Retinal pigment epithelial cell (primary cell): Measurements from ENCODE around the gene TRIM65.
A peak's percentile ranks its signal among the peaks of the same experiment; 100 is the strongest.

Experiments
- DNase-seq: peaks from one replicate; pipeline ENCODE4 v3.0.0-alpha.2; 2010; ENCODE audit warnings: low read depth
- H3K4me3 ChIP-seq: 2 replicates; pipeline ENCODE4 v1.5.1; 2011; ENCODE audit warnings: mild to moderate bottlenecking, low read length, control low read depth, moderate library complexity
- TF ChIP-seq, protein P1 (sequence below): conservative IDR thresholded peaks from 2 replicates; pipeline ENCODE4 v1.5.1; 2011; ENCODE audit warnings: low read depth, low read length, control low read depth, inconsistent platforms

The TRIM65 gene, protein sequence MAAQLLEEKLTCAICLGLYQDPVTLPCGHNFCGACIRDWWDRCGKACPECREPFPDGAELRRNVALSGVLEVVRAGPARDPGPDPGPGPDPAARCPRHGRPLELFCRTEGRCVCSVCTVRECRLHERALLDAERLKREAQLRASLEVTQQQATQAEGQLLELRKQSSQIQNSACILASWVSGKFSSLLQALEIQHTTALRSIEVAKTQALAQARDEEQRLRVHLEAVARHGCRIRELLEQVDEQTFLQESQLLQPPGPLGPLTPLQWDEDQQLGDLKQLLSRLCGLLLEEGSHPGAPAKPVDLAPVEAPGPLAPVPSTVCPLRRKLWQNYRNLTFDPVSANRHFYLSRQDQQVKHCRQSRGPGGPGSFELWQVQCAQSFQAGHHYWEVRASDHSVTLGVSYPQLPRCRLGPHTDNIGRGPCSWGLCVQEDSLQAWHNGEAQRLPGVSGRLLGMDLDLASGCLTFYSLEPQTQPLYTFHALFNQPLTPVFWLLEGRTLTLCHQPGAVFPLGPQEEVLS

DNA sequence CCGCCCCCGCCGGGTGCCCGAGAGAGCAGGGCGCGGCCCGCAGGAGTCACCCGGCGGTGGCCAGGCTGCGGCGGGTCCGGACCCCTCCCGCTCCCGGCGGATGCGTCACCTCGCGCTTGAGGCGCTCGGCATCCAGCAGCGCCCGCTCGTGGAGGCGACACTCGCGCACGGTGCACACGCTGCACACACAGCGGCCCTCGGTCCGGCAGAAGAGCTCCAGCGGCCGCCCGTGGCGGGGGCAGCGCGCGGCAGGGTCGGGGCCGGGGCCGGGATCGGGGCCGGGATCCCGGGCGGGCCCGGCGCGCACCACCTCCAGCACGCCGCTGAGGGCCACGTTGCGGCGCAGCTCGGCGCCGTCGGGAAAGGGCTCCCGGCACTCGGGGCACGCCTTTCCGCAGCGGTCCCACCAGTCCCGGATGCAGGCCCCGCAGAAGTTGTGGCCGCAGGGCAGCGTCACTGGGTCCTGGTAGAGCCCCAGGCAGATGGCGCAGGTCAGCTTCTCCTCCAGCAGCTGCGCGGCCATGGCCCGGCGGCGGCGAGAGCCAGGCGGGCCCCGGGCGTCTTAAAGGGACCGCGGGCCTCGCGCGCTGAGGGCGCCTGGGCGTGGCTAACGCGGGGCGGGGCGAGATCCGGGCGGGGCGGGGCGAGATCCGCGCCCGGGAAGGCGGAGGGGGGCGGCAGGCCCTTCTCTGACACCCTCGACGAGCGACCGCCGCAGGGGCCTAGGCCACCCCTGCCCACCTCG, at the start of gene TRIM65:
TRIM65 (minus strand) TSS at position 537 of the 745 bp plus-strand sequence; CDS start at position 523, 14 bp downstream.
- TF ChIP-seq, protein P1, sequence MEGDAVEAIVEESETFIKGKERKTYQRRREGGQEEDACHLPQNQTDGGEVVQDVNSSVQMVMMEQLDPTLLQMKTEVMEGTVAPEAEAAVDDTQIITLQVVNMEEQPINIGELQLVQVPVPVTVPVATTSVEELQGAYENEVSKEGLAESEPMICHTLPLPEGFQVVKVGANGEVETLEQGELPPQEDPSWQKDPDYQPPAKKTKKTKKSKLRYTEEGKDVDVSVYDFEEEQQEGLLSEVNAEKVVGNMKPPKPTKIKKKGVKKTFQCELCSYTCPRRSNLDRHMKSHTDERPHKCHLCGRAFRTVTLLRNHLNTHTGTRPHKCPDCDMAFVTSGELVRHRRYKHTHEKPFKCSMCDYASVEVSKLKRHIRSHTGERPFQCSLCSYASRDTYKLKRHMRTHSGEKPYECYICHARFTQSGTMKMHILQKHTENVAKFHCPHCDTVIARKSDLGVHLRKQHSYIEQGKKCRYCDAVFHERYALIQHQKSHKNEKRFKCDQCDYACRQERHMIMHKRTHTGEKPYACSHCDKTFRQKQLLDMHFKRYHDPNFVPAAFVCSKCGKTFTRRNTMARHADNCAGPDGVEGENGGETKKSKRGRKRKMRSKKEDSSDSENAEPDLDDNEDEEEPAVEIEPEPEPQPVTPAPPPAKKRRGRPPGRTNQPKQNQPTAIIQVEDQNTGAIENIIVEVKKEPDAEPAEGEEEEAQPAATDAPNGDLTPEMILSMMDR, result peak; percentile 20
- H3K4me3 ChIP-seq, result peak within 1 kb of the TSS; percentile 63
- no peak for DNase-seq

DNA sequence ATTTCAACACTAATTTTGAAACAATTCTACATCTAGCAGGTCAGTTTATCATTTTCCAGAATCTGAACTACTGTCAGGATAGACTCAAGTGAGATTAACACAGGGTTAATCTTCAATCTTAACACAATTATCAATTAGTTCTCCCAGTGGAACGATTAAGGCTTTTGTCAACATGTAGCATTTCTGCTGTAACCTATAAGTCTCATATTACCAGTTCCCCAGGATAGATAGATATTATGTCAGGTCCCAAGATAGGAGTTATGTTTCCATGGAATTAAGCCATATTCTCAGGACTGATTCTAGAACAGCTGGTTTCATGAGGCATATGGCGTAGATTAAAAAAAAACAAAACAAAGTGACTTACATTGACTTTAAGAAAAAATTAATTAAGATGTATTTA, 48.5 kb upstream of the TRIM65 start:
- DNase-seq, result no peak
- TF ChIP-seq, protein P1, result no peak
- H3K4me3 ChIP-seq, result no peak overlapping the region

GRCh38 chr17:75943491-75943890, 46.7 kb upstream of the TRIM65 start:
- TF ChIP-seq, protein P1, result no peak
- no peak overlapping the region for H3K4me3 ChIP-seq
- no peak for DNase-seq

DNA sequence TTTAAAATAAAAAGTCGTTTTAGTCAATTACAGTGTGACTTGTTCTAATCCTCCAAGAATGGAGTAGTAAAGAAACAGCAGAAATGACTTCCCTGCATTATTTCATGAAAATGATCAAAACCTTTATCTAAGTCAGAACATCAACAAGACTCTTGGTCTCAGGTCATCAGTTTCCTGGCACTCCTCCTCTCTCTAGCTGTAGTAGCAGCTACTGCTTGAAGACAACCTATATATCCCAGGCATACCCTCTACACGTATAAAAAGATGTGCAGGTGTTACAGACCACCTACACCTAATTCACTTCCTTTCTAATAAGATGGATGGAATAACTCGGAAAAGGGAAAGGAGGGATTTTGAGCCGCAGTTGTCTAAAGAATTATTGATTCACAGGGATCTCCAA, 45.7 kb upstream of the TRIM65 start:
- DNase-seq, result no peak
- TF ChIP-seq, protein P1, result no peak
- no peak overlapping the region for H3K4me3 ChIP-seq

DNA sequence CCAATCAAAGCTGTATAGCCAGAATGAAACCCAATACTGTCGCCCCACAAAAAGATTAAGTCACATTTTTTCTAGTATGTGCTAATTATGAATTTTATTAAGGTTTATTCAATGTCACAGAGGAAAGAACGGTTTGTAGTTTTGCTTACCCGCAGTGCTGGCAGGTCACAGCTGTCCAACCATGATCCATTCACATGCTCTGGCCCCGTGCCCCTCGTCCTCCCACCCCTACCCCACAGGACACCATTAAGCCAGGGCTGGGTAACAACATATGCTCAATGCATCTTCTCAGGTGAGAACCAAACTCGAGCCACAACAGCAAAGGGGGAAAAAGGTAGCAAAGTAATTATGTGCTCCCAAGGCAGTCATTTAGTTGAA, 44.7 kb upstream of the TRIM65 start:
- TF ChIP-seq, protein P1, result no peak
- H3K4me3 ChIP-seq, result peak overlapping the region; percentile 46
- no peak for DNase-seq

DNA sequence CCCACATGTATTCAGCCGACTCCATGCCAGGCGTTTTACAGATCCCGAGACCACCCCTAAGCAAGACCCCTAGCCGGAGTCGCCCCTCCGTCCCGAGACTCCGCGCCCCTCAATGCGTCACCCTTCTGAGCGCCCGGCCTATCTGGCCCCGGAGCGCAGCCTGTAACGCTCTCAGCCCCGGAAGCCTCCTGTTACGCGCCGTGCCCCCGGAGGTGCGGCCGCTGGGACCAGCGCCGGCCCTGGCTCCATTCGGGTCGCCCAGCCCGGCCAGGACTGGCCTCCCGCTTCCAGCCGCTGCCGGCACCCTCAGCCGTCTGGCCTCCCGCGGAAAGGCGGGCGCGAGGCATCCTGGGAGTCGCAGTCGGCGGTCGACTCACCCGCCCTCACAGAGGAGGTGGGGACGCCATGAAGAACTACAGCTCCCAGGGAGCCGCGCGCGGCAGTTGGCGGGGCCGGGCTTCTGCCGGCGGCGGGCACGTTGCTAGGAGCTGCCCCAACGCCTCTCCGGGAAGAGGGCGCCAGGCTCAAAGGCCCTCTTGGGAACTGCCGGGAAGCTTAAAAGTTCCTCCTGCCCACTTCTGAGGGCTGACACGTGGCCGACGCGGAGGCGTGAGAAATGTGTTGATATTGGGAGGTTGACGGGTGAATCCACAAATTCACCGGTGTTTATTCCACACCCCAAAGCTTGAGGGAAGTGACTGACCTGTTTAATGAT, 44.1 kb upstream of the TRIM65 start, which contains the start of gene FBF1:
FBF1 (minus strand) TSS at position 316 of the 715 bp plus-strand sequence. CDS start 2,893 bp downstream, outside the sequence.
- peak; percentile 72 for DNase-seq
- peak within 1 kb of the TSS; percentile 68 for H3K4me3 ChIP-seq
- TF ChIP-seq, protein P1, result no peak
